ENCODE results near the gene GSAP.
A peak's percentile ranks its signal among the peaks of the same experiment; 100 is the strongest.

Gene GSAP

DNA sequence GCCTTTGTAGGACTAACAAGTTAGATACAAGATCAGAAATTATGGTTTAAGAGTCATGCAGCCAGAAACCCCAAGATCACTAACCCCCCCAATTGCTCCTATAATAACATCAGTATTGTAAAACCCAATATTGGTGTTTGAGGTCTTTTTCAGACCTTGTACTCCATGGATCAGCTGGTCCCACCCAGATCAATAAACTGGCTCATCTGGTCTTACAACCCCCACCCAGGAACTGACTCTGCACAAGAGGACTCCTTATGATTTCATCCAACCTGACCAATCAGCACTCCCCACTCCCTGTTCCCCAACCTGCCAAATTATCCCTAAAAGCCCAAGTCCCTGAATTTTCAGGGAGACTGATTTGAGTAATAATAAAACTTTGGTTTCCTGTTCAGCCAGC is 6.4 kb upstream of the GSAP start:
- Histone ChIP-seq H3K27ac (ENCODE audit: low read depth, low read length) (no peak overlapping the region), H3K36me3 (ENCODE audit: insufficient read depth, low read length) (no peaks in the 10 kb centered on the region), H2AFZ (ENCODE audit: low read length, unreplicated experiment) (no peak overlapping the region), H3K4me1 (ENCODE audit: control insufficient read depth, insufficient read depth, low read length, unreplicated experiment) (peaks cover 28% of the 10 kb centered on the region), H3K79me2 (ENCODE audit: control insufficient read depth, insufficient read depth, low read length, unreplicated experiment) (no peaks in the 10 kb centered on the region), H3K4me3 (ENCODE audit: low read depth, low read length) (no peak overlapping the region), H3K27me3 (ENCODE audit: insufficient read depth, low read length) (no peaks in the 10 kb centered on the region)

GRCh38 chr7:77420986-77421672 is 5.0 kb upstream of the GSAP start:
- Histone ChIP-seq H3K36me3 (ENCODE audit: insufficient read depth, low read length) (no peaks in the 10 kb centered on the region), H3K27ac (ENCODE audit: low read depth, low read length) (no peak overlapping the region), H3K4me1 (ENCODE audit: control insufficient read depth, insufficient read depth, low read length, unreplicated experiment) (peaks cover 18% of the 10 kb centered on the region), H2AFZ (ENCODE audit: low read length, unreplicated experiment) (peak overlapping the region; percentile 30), H3K27me3 (ENCODE audit: insufficient read depth, low read length) (no peaks in the 10 kb centered on the region), H3K79me2 (ENCODE audit: control insufficient read depth, insufficient read depth, low read length, unreplicated experiment) (no peaks in the 10 kb centered on the region), H3K4me3 (ENCODE audit: low read depth, low read length) (no peak overlapping the region)

DNA sequence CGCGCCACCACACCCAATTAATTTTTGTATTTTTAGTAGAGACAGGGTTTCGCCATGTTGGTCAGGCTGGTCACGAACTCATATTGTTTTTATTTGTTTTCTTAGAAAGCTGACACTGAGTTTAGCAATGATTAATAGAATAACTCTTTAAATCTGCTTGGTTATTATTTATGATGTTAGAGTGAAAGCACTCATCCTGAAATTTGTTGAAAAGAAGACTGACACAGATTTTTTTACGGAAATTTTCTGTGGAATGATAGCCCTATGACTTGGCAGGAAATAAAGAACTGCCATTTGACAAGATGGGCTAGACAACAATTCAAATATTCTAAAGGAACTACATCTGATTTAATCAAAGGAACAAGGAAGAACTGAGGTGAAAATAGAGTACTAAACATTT is 4.3 kb upstream of the GSAP start:
- Histone ChIP-seq H3K4me1 (ENCODE audit: control insufficient read depth, insufficient read depth, low read length, unreplicated experiment) (peaks cover 16% of the 10 kb centered on the region), H3K79me2 (ENCODE audit: control insufficient read depth, insufficient read depth, low read length, unreplicated experiment) (peaks cover 3% of the 10 kb centered on the region), H3K4me3 (ENCODE audit: low read depth, low read length) (no peak overlapping the region), H3K27me3 (ENCODE audit: insufficient read depth, low read length) (no peaks in the 10 kb centered on the region), H3K27ac (ENCODE audit: low read depth, low read length) (no peak overlapping the region), H3K36me3 (ENCODE audit: insufficient read depth, low read length) (no peaks in the 10 kb centered on the region), H2AFZ (ENCODE audit: low read length, unreplicated experiment) (peak overlapping the region; percentile 30)

DNA sequence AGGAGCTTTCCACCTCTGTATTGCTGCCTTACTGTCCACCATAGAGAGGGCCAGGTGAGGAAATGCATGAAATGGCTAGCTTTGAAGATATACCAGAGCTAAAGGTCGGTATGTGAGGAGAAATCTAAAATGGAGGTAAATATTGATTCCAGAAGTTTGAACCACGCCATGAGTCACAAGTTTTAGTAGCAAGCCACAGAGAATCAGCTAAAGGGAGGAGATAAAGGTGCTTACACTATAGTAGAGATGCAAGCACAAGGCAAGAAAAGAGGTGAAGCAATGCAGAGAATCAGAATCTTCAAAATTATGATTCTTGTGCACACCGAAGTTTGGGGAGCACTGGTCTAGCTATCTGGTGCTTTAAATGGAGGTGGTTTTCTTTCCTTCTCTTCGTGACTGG is 3.0 kb upstream of the GSAP start:
- Histone ChIP-seq H2AFZ (ENCODE audit: low read length, unreplicated experiment) (no peak overlapping the region), H3K4me1 (ENCODE audit: control insufficient read depth, insufficient read depth, low read length, unreplicated experiment) (peaks cover 18% of the 10 kb centered on the region), H3K36me3 (ENCODE audit: insufficient read depth, low read length) (no peaks in the 10 kb centered on the region), H3K4me3 (ENCODE audit: low read depth, low read length) (no peak overlapping the region), H3K27me3 (ENCODE audit: insufficient read depth, low read length) (no peaks in the 10 kb centered on the region), H3K79me2 (ENCODE audit: control insufficient read depth, insufficient read depth, low read length, unreplicated experiment) (peaks cover 8% of the 10 kb centered on the region), H3K27ac (ENCODE audit: low read depth, low read length) (no peak overlapping the region)

DNA sequence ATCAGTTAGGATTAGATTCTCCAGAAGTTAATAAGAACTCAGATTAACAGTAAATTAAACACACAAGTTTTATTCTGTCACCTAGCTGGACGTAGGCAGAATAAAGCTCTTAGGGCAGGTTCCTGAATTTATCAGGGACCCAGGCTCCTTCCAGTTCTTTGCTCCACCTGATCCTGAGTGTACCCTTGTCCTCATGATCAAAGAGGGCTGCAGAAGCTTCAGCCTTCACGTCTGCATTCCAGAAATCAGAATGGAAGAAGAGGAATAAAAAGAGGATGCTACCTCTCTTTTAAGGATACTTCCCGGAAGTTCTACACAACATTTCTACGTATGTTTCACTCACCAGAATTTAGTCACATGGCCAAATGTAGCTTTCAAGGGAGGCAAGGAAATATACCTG is 1.7 kb upstream of the GSAP start:
- Histone ChIP-seq H3K79me2 (ENCODE audit: control insufficient read depth, insufficient read depth, low read length, unreplicated experiment) (peaks cover 13% of the 10 kb centered on the region), H3K36me3 (ENCODE audit: insufficient read depth, low read length) (no peaks in the 10 kb centered on the region), H3K27me3 (ENCODE audit: insufficient read depth, low read length) (no peaks in the 10 kb centered on the region), H3K27ac (ENCODE audit: low read depth, low read length) (no peak overlapping the region), H2AFZ (ENCODE audit: low read length, unreplicated experiment) (no peak overlapping the region), H3K4me1 (ENCODE audit: control insufficient read depth, insufficient read depth, low read length, unreplicated experiment) (peaks cover 30% of the 10 kb centered on the region), H3K4me3 (ENCODE audit: low read depth, low read length) (no peak overlapping the region)

- no peaks in the 10 kb centered on the region for H3K27me3 ChIP-seq (ENCODE audit: insufficient read depth, low read length)
- H3K27ac ChIP-seq (ENCODE audit: low read depth, low read length) = no peak overlapping the region
- peak overlapping the region; percentile 85 for H3K4me3 ChIP-seq (ENCODE audit: low read depth, low read length)
- H3K79me2 ChIP-seq (ENCODE audit: control insufficient read depth, insufficient read depth, low read length, unreplicated experiment) = peaks cover 13% of the 10 kb centered on the region
- H3K36me3 ChIP-seq (ENCODE audit: insufficient read depth, low read length) = no peaks in the 10 kb centered on the region
- H2AFZ ChIP-seq (ENCODE audit: low read length, unreplicated experiment) = peak overlapping the region; percentile 55
- peaks cover 30% of the 10 kb centered on the region for H3K4me1 ChIP-seq (ENCODE audit: control insufficient read depth, insufficient read depth, low read length, unreplicated experiment)
Observed at GRCh38 chr7:77416621-77417371, 647 bp upstream of the GSAP start.

DNA sequence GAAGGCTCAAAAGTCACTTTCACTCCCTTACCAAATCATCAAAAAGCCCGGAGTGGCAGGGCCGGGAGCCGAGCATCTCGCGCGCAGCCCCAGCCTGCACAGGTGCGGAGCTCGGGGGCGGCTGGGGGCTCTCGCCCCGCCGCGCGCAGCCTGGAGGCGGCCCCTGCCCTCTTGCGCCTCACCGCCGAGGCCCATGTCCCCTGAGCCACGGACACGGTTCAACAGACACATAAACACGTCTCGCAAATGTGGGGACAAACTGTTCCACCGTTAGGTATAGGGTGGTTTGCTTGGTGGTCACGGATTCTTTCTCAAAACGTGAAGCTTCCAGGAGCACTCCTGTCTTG is 700 bp downstream of the GSAP start:
- H3K4me3 ChIP-seq (ENCODE audit: low read depth, low read length) = peak overlapping the region; percentile 85
- H3K79me2 ChIP-seq (ENCODE audit: control insufficient read depth, insufficient read depth, low read length, unreplicated experiment) = peaks cover 13% of the 10 kb centered on the region
- no peaks in the 10 kb centered on the region for H3K27me3 ChIP-seq (ENCODE audit: insufficient read depth, low read length)
- H3K27ac ChIP-seq (ENCODE audit: low read depth, low read length) = no peak overlapping the region
- H3K4me1 ChIP-seq (ENCODE audit: control insufficient read depth, insufficient read depth, low read length, unreplicated experiment) = peaks cover 33% of the 10 kb centered on the region
- peak overlapping the region; percentile 75 for H2AFZ ChIP-seq (ENCODE audit: low read length, unreplicated experiment)
- no peaks in the 10 kb centered on the region for H3K36me3 ChIP-seq (ENCODE audit: insufficient read depth, low read length)

GRCh38 chr7:77413861-77414424 is 2.2 kb downstream of the GSAP start:
- H3K27ac ChIP-seq (ENCODE audit: low read depth, low read length) = peak overlapping the region; percentile 46
- peaks cover 45% of the 10 kb centered on the region for H3K4me1 ChIP-seq (ENCODE audit: control insufficient read depth, insufficient read depth, low read length, unreplicated experiment)
- no peaks in the 10 kb centered on the region for H3K36me3 ChIP-seq (ENCODE audit: insufficient read depth, low read length)
- H3K79me2 ChIP-seq (ENCODE audit: control insufficient read depth, insufficient read depth, low read length, unreplicated experiment) = peaks cover 13% of the 10 kb centered on the region
- H3K4me3 ChIP-seq (ENCODE audit: low read depth, low read length) = peak overlapping the region; percentile 3
- no peak overlapping the region for H2AFZ ChIP-seq (ENCODE audit: low read length, unreplicated experiment)
- H3K27me3 ChIP-seq (ENCODE audit: insufficient read depth, low read length) = no peaks in the 10 kb centered on the region

DNA sequence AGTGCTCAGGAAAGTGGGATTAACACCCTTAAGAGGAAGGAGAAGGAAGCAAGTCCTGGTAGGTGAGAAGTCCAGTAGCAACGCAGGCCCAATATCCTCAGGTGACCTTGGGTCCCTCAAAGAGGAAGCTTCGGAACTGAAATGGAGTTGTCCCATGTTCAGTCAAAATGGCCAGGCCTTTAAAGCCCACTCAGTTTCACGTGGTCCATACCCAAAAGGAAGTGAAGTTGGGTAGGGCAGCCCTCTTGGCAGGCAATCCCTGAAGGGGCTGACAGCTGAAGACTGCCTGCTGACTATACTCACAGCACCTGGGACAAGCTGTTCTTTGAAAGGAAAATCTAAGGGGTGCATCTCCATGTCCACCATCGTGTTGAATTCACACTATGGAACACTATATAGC is 3.0 kb downstream of the GSAP start:
- Histone ChIP-seq H3K27ac (ENCODE audit: low read depth, low read length) (peak overlapping the region; percentile 39), H3K36me3 (ENCODE audit: insufficient read depth, low read length) (no peaks in the 10 kb centered on the region), H3K27me3 (ENCODE audit: insufficient read depth, low read length) (no peaks in the 10 kb centered on the region), H3K4me3 (ENCODE audit: low read depth, low read length) (no peak overlapping the region), H3K79me2 (ENCODE audit: control insufficient read depth, insufficient read depth, low read length, unreplicated experiment) (peaks cover 13% of the 10 kb centered on the region), H3K4me1 (ENCODE audit: control insufficient read depth, insufficient read depth, low read length, unreplicated experiment) (peaks cover 51% of the 10 kb centered on the region), H2AFZ (ENCODE audit: low read length, unreplicated experiment) (no peak overlapping the region)

GRCh38 chr7:77409739-77410547 is 6.2 kb downstream of the GSAP start:
- Histone ChIP-seq H3K4me3 (ENCODE audit: low read depth, low read length) (peak overlapping the region; percentile 68), H3K4me1 (ENCODE audit: control insufficient read depth, insufficient read depth, low read length, unreplicated experiment) (peaks cover 57% of the 10 kb centered on the region), H3K27me3 (ENCODE audit: insufficient read depth, low read length) (no peaks in the 10 kb centered on the region), H3K27ac (ENCODE audit: low read depth, low read length) (peak overlapping the region; percentile 99), H3K79me2 (ENCODE audit: control insufficient read depth, insufficient read depth, low read length, unreplicated experiment) (peaks cover 7% of the 10 kb centered on the region), H3K36me3 (ENCODE audit: insufficient read depth, low read length) (no peaks in the 10 kb centered on the region), H2AFZ (ENCODE audit: low read length, unreplicated experiment) (no peak overlapping the region)
